Activated CD8-positive, alpha-beta memory T cell treated with anti-CD3 and anti-CD28 coated beads for 36 hours (primary cell): ENCODE data around the gene CHMP4A. TPM values are rescaled to one million over a fixed set of nuclear protein-coding genes. Genes with fewer than 3 reads are reported as not detected.

Source experiments
- CTCF ChIA-PET: fragments of 350-600 bp; sonication (Branson Sonifier 250); formaldehyde crosslinking; loops from one replicate; lab custom pipeline; 2021; ENCODE audit warnings: antibody characterized with exemption; lab: Charles Lee
- POLR2A ChIA-PET: fragments of 350-600 bp; sonication (Branson Sonifier 250); formaldehyde crosslinking; loops from one replicate; lab custom pipeline; 2021; ENCODE audit warnings: antibody characterized with exemption; lab: Charles Lee
- total RNA-seq, 2 experiments: library from RNA; stranded (reverse); gene quantifications; one replicate each; pipeline ENCODE4 v1.2.3, GENCODE V29; 2021

CHMP4A gene
- total RNA-seq, 2 experiments from 2014 or later = 73.7 to 75.8 TPM

DNA sequence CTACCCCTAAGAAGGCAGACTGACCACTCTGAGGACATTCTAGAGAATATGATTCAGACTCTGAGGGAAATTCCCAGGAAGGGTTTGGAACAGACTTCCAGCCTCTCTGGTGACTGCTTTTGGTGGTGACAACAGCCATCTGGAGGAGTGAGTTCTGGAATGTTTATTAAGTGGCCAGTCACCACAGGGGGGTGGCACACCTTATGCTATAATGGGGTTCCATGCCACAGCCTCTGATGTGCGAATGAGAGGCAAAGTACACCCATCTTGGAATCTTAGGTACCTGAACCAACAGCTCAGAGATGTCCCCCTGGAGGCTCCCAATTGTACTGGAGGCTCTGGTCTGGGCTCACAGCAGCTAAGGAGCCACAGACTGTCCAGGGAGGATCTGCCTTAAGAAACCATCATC is 38.6 kb upstream of the CHMP4A start:
- CTCF ChIA-PET = interaction anchor here (1.4 to 11.9 kb wide), 3 partner anchors 9 to 56 kb away, joined by 5 to 156 read pairs (median 11); partner anchors contain the start of genes CIDEB, DHRS1, NOP9 and TINF2
- POLR2A ChIA-PET = interaction anchor here (1.0 kb wide), 1 partner anchor 14 kb away, joined by 5 read pairs; no protein-coding TSS in a partner anchor

- ChIA-PET CTCF (interaction anchor here (2.9 to 11.9 kb wide), 2 partner anchors 8 to 47 kb away, joined by 11 to 156 read pairs; partner anchors contain the start of genes DHRS1, NOP9 and TINF2), POLR2A (interaction anchor here (1.1 kb wide), 1 partner anchor 8 kb away, joined by 3 read pairs; the partner anchor contains the start of gene TINF2)
These were observed 37.1 kb upstream of the CHMP4A start for GRCh38 chr14:24250354-24250753.

- ChIA-PET CTCF (interaction anchor here (1.4 to 11.9 kb wide), 3 partner anchors 16 to 182 kb away, joined by 3 to 156 read pairs (median 4); partner anchors contain the start of genes DHRS1 and NOP9), POLR2A (interaction anchor here (0.5 kb wide), 1 partner anchor 37 kb away, joined by 4 read pairs; no protein-coding TSS in a partner anchor)
These were observed 36.1 kb upstream of the CHMP4A start for GRCh38 chr14:24249230-24250021.

GRCh38 chr14:24247422-24247821 is 34.1 kb upstream of the CHMP4A start:
- POLR2A ChIA-PET = interaction anchor here (0.7 to 1.8 kb wide), 9 partner anchors 12 to 194 kb away, joined by 3 to 12 read pairs (median 4); partner anchors contain the start of gene RABGGTA
- CTCF ChIA-PET = interaction anchor here (0.7 to 11.9 kb wide), 9 partner anchors 24 to 348 kb away, joined by 3 to 156 read pairs (median 9); partner anchors contain the start of genes CIDEB, DHRS1, LTB4R and NOP9

- CTCF ChIA-PET = interaction anchor here (0.6 to 11.9 kb wide), 12 partner anchors 10 to 348 kb away, joined by 3 to 156 read pairs (median 6); partner anchors contain the start of genes CIDEB, DHRS1, LTB4R and MDP1
- POLR2A ChIA-PET = interaction anchor here (0.7 to 1.8 kb wide), 9 partner anchors 24 to 193 kb away, joined by 3 to 18 read pairs (median 3); partner anchors contain the start of gene RABGGTA
These were observed 33.5 kb upstream of the CHMP4A start for GRCh38 chr14:24246765-24247212.

DNA sequence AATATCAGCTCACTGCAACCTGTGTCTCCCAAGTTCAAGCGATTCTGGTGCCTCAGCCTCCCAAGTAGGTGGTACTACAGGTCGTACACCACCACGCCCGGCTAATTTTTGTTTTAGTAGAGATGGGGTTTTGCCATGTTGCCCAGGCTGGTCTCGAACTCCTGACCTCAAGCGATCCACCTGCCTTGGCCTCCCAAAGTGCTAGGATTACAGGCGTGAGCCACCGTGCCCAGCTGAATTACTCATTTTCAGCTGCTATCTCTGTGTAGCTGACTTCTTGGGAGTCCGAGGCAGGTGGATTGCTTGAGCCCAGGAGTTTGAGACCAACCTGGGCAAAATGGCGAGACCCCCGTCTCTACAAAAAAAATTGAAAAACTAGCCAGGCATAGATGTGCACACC is 32.1 kb upstream of the CHMP4A start:
- ChIA-PET CTCF (interaction anchor here (0.6 to 11.9 kb wide), 4 partner anchors 15 to 52 kb away, joined by 4 to 156 read pairs (median 14); partner anchors contain the start of genes DHRS1 and NOP9), POLR2A (interaction anchor here (0.6 kb wide), 1 partner anchor 43 kb away, joined by 5 read pairs; no protein-coding TSS in a partner anchor)

- ChIA-PET POLR2A (interaction anchor here (0.8 to 2.8 kb wide), 5 partner anchors 27 to 199 kb away, joined by 4 to 24 read pairs (median 12); partner anchors contain the start of genes EMC9, RABGGTA and SDR39U1), CTCF (interaction anchor here (0.7 to 11.9 kb wide), 23 partner anchors 8 to 1221 kb away, joined by 3 to 156 read pairs (median 5); partner anchors contain the start of genes CBLN3, CIDEB, DHRS1 and KHNYN)
These were observed 30.1 kb upstream of the CHMP4A start for GRCh38 chr14:24243336-24243836.

- CTCF ChIA-PET = interaction anchor here (0.8 to 11.9 kb wide), 23 partner anchors 8 to 194 kb away, joined by 3 to 156 read pairs (median 5); partner anchors contain the start of genes CBLN3, CHMP4A, CIDEB and DHRS1
- POLR2A ChIA-PET = interaction anchor here (0.9 to 2.8 kb wide), 16 partner anchors 8 to 200 kb away, joined by 3 to 24 read pairs (median 8); partner anchors contain the start of genes CHMP4A, CIDEB, DCAF11 and DHRS1
These were observed 28.6 kb upstream of the CHMP4A start for GRCh38 chr14:24241829-24242443.

GRCh38 chr14:24240110-24240918 is 27.0 kb upstream of the CHMP4A start:
- ChIA-PET CTCF (interaction anchor here (2.9 to 11.9 kb wide), 3 partner anchors 31 to 69 kb away, joined by 17 to 156 read pairs (median 46); partner anchors contain the start of genes CIDEB, DHRS1, LTB4R and LTB4R2), POLR2A (interaction anchor here (1.2 kb wide), 1 partner anchor 10 kb away, joined by 7 read pairs; no protein-coding TSS in a partner anchor)

- ChIA-PET CTCF (interaction anchor here (0.6 to 2.3 kb wide), 4 partner anchors 23 to 69 kb away, joined by 3 to 7 read pairs (median 5); partner anchors contain the start of genes CIDEB, DHRS1, MDP1 and NOP9), POLR2A (interaction anchor here (0.6 kb wide), 1 partner anchor 8 kb away, joined by 9 read pairs; no protein-coding TSS in a partner anchor)
These were observed 25.3 kb upstream of the CHMP4A start for GRCh38 chr14:24238527-24239037.

DNA sequence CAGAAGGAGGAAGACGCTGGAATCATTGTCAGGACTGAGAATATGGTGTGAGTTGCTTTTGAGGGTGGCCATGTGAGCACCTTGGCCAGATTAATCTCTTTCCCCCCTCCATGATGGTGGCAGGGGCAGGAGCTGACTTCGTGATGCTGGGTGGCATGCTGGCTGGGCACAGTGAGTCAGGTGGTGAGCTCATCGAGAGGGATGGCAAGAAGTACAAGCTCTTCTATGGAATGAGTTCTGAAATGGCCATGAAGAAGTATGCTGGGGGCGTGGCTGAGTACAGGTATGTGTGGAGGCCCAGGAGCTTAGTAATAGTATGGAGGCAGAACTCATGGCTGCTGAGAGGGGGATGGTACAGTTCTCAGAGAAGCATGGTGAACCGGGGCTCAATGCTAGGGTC is 24.8 kb upstream of the CHMP4A start:
- ChIA-PET POLR2A (interaction anchor here (0.6 kb wide), 1 partner anchor 8 kb away, joined by 9 read pairs; no protein-coding TSS in a partner anchor), CTCF (interaction anchor here (0.9 to 2.3 kb wide), 3 partner anchors 59 to 70 kb away, joined by 3 to 7 read pairs (median 7); partner anchors contain the start of genes CIDEB, DHRS1 and NOP9)

- ChIA-PET CTCF (interaction anchor here (0.9 to 2.3 kb wide), 4 partner anchors 34 to 70 kb away, joined by 3 to 7 read pairs (median 5); partner anchors contain the start of genes CIDEB, DHRS1, NOP9 and RABGGTA), POLR2A (interaction anchor here (0.5 kb wide), 1 partner anchor 9 kb away, joined by 5 read pairs; no protein-coding TSS in a partner anchor)
These were observed 24.2 kb upstream of the CHMP4A start for GRCh38 chr14:24237463-24237955.

DNA sequence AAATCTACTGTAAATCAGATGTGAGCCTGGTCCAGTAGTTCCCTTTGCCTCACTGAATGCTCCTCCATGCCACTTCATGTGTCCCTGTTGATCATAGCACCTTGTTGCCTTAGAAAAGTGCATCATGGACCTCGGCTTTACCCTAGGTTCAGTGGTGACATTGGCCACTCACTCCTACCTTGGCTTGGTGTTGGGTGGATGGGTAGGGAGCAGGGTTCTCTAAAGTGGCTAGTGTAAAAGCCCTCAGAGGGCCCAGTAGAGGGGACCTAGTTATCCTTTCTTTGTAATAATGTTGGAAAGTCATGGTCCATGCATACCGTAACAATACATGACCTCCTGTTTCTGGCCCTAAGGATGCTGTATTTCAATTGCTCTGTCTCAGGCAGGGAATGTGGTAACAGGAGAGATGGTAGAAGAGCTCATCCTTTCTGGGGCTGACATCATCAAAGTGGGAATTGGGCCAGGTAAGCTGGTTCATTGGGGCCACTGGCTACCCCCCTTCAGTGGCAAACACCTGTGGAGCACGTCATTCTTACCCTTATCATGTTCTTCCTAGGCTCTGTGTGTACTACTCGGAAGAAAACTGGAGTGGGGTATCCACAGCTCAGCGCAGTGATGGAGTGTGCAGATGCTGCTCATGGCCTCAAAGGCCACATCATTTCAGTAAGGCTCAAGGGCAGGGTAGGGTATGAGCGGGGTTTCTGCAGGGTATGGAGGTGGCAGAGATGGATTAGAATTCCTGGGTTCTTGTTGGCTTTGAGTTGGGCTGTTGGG is 23.6 kb upstream of the CHMP4A start:
- ChIA-PET POLR2A (no interaction called here), CTCF (interaction anchor here (1.3 to 2.3 kb wide), 2 partner anchors 34 to 71 kb away, joined by 3 to 7 read pairs; partner anchors contain the start of genes CIDEB and RABGGTA)

DNA sequence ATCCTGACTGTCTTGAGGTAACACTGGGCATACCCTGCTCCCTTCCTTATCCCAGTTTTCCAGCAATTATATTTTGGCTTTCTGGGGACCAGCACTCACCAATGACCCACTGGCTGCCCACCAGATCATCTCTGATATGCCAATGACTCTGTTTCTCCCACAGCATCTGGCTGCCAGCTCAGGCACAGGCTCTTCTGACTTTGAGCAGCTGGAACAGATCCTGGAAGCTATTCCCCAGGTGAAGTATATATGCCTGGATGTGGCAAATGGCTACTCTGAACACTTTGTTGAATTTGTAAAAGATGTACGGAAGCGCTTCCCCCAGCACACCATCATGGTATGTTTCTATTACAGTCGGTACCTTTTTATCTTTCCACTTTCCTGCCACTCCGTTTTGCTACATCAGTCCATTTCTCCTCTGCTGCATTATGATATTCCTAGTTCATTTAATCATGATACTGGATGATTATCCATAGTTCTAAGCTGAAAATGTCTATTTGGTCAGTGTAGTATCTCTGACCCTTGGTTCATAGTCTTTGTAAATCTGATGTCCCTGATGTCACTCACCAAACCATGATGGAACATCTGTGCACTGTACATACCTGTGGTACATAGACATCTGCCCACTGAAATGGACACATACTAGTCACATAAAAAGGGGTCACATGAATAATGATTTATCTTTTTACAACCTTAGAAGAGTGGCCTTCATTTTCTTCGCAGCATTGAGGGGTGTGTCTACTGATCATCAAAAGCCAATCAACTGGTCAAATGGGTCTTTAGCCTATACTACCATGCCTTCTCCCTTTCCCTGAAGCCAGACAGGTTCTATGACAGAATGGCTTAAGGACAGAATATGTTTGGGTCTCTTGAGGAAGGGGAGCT is 22.8 kb upstream of the CHMP4A start:
- CTCF ChIA-PET = interaction anchor here (1.1 to 1.7 kb wide), 3 partner anchors 35 to 72 kb away, joined by 3 to 6 read pairs (median 5); partner anchors contain the start of genes CIDEB and RABGGTA
- POLR2A ChIA-PET = no interaction called here
